SK-N-SH (cell line): Measurements from ENCODE around the gene SNX9. TPM values are rescaled to one million over a fixed set of nuclear protein-coding genes. Genes with fewer than 3 reads are reported as not detected.

Experiments used
- CTCF ChIA-PET: fragments of 300-600, 350-600 bp; formaldehyde crosslinking; extraction: SDS; loops from one replicate; lab custom pipeline; 2021; lab: Yijun Ruan, JAX
- POLR2A ChIA-PET: fragments of 350-600 bp; sonication (Branson Sonifier 250); formaldehyde crosslinking; extraction: SDS; loops from one replicate; lab custom pipeline; 2020; ENCODE audit warnings: antibody characterized with exemption, inconsistent platforms; lab: Yijun Ruan, JAX
- DNase-seq: peaks from one replicate; pipeline ENCODE4 v3.0.0; 2012
- H2AFZ ChIP-seq: fragments of 200-600 bp; sonication (generic); 2 replicates; pipeline ENCODE4 v1.8.1; 2016; ENCODE audit warnings: antibody characterized with exemption, mild to moderate bottlenecking, low read depth
- H3F3A ChIP-seq: fragments of 200-600 bp; sonication (generic); replicated peaks from 2 replicates; pipeline ENCODE3; 2016; ENCODE audit warnings: antibody characterized with exemption, mild to moderate bottlenecking; ENCODE audit not compliant: insufficient read depth
- H3K27ac ChIP-seq, 2 experiments: fragments of 200-500 bp in 1 of 2; fragments of 200-600 bp in 1 of 2; sonication (Bioruptor generic) in 1 of 2; sonication (generic), shearing (Covaris generic) in 1 of 2; 2 replicates each; pipeline versions ENCODE4 v1.5.1 to v1.6.1; 2014 to 2016; ENCODE audit warnings: low read depth in 2 of 2, inconsistent platforms in 1 of 2, low read length in 1 of 2, mild to moderate bottlenecking in 1 of 2, mixed read lengths in 1 of 2
- H3K27me3 ChIP-seq: fragments of 200-600 bp; sonication (generic), shearing (Covaris generic); 2 replicates; pipeline ENCODE4 v1.6.1; 2016; ENCODE audit warnings: mixed run types; ENCODE audit not compliant: insufficient read depth
- H3K36me3 ChIP-seq, 2 experiments: fragments of 200-500 bp in 1 of 2; fragments of 200-600 bp in 1 of 2; sonication (Bioruptor generic) in 1 of 2; sonication (generic) in 1 of 2; replicated peaks in 1 of 2; 2 replicates each; pipeline versions ENCODE3 to v1.5.1; 2014 to 2016; ENCODE audit warnings: low read length in 1 of 2, mild to moderate bottlenecking in 1 of 2; ENCODE audit not compliant: insufficient read depth in 2 of 2, control insufficient read depth in 1 of 2
- H3K4me1 ChIP-seq, 2 experiments: fragments of 200-500 bp in 1 of 2; fragments of 200-600 bp in 1 of 2; sonication (Bioruptor generic) in 1 of 2; sonication (generic), shearing (Covaris generic) in 1 of 2; 2 replicates each; pipeline versions ENCODE4 v1.5.1 to v1.6.1; 2014 to 2016; ENCODE audit warnings: low read depth in 1 of 2, low read length in 1 of 2, mixed run types in 1 of 2; ENCODE audit not compliant: insufficient read depth in 2 of 2, control insufficient read depth in 1 of 2
- H3K4me2 ChIP-seq: fragments of 200-600 bp; sonication (generic), shearing (Covaris generic); 2 replicates; pipeline ENCODE4 v1.6.1; 2017; ENCODE audit warnings: mixed run types
- H3K4me3 ChIP-seq, 2 experiments: fragments of 200-500 bp in 1 of 2; fragments of 200-600 bp in 1 of 2; sonication (Bioruptor generic) in 1 of 2; sonication (generic), shearing (Covaris generic) in 1 of 2; 2 replicates each; pipeline versions ENCODE4 v1.5.1 to v1.8.1; 2014 to 2016; ENCODE audit warnings: low read depth in 2 of 2, inconsistent platforms in 1 of 2, low read length in 1 of 2, mild to moderate bottlenecking in 1 of 2, mixed read lengths in 1 of 2, moderate library complexity in 1 of 2
- H3K79me2 ChIP-seq: fragments of 200-600 bp; sonication (generic); 2 replicates; pipeline ENCODE4 v1.8.1; 2017; ENCODE audit warnings: mild to moderate bottlenecking; ENCODE audit not compliant: insufficient read depth
- H3K9ac ChIP-seq: fragments of 200-600 bp; sonication (generic); 2 replicates; pipeline ENCODE4 v1.6.1; 2017; ENCODE audit warnings: mixed run types
- H3K9me2 ChIP-seq: fragments of 200-600 bp; sonication (generic); 2 replicates; pipeline ENCODE4 v1.6.1; 2017; ENCODE audit warnings: mixed run types
- H3K9me3 ChIP-seq: fragments of 200-600 bp; sonication (generic); 2 replicates; pipeline ENCODE4 v1.6.1; 2017; ENCODE audit warnings: mixed run types, mild to moderate bottlenecking, moderate library complexity
- H4K20me1 ChIP-seq: fragments of 200-600 bp; sonication (generic); 2 replicates; pipeline ENCODE4 v1.6.1; 2017; ENCODE audit warnings: mild to moderate bottlenecking, mixed run types; ENCODE audit not compliant: insufficient read depth
- ELF1 ChIP-seq: IDR thresholded peaks from 2 replicates; pipeline ENCODE4 v1.4.0; 2012
- EP300 ChIP-seq, 2 experiments: IDR thresholded peaks; 2 replicates each; pipeline versions ENCODE4 v1.4.0 to v1.6.1; 2012; ENCODE audit warnings: borderline replicate concordance in 1 of 2, low read depth in 1 of 2, low read length in 1 of 2
- FOXM1 ChIP-seq: IDR thresholded peaks from 2 replicates; pipeline ENCODE4 v1.4.0; 2012; ENCODE audit warnings: low read depth, mild to moderate bottlenecking
- NRF1 ChIP-seq: IDR thresholded peaks from 2 replicates; pipeline ENCODE4 v1.6.1; 2012; ENCODE audit warnings: low read depth, mild to moderate bottlenecking, low read length
- POLR2AphosphoS5 ChIP-seq: IDR thresholded peaks from 2 replicates; pipeline ENCODE4 v1.6.1; 2012; ENCODE audit warnings: low read depth, low read length
- RAD21 ChIP-seq: IDR thresholded peaks from 2 replicates; pipeline ENCODE4 v1.6.1; 2012; ENCODE audit warnings: mild to moderate bottlenecking, low read length
- RCOR1 ChIP-seq: fragments of 150-350 bp; IDR thresholded peaks from 2 replicates; pipeline ENCODE4 v1.6.1; 2017; ENCODE audit warnings: antibody characterized with exemption, low read length
- REST ChIP-seq: IDR thresholded peaks from 2 replicates; pipeline ENCODE4 v1.6.1; 2012; ENCODE audit warnings: mild to moderate bottlenecking, low read depth, low read length, moderate library complexity
- SIN3A ChIP-seq: IDR thresholded peaks from 2 replicates; pipeline ENCODE4 v1.6.1; 2012; ENCODE audit warnings: low read depth, mild to moderate bottlenecking, low read length, moderate library complexity, borderline replicate concordance
- TAF1 ChIP-seq: IDR thresholded peaks from 2 replicates; pipeline ENCODE4 v1.6.1; 2012; ENCODE audit warnings: low read depth, mild to moderate bottlenecking, low read length, moderate library complexity, borderline replicate concordance
- TCF12 ChIP-seq: IDR thresholded peaks from 2 replicates; pipeline ENCODE4 v1.4.0; 2012
- USF1 ChIP-seq: IDR thresholded peaks from 2 replicates; pipeline ENCODE4 v1.4.0; 2012; ENCODE audit warnings: low read depth, borderline replicate concordance
- YY1 ChIP-seq: IDR thresholded peaks from 2 replicates; pipeline ENCODE4 v1.4.0; 2012; ENCODE audit warnings: low read depth, mild to moderate bottlenecking
- ZBTB33 ChIP-seq: IDR thresholded peaks from 2 replicates; pipeline ENCODE4 v1.4.0; 2012; ENCODE audit warnings: low read depth, borderline replicate concordance
- WGBS: methylation state at CpG from one replicate; pipeline ENCODE4 v1.1.6; 2017; ENCODE audit warnings: low lambda C conversion rate; 5-methylcytosine and 5-hydroxymethylcytosine counted together
- polyA plus RNA-seq, 3 experiments: library from polyadenylated mRNA; depleted of rRNA; stranded (reverse); fragments of >200 nt; gene quantifications; 2 replicates each; pipeline ENCODE4 v1.2.3, GENCODE V29; 2012
- TF ChIP-seq, protein P1 (sequence below): IDR thresholded peaks from 2 replicates; pipeline ENCODE4 v1.4.0; 2012; ENCODE audit warnings: low read depth
- TF ChIP-seq, protein P2 (sequence below): fragments of 150-350 bp; IDR thresholded peaks from 2 replicates; pipeline ENCODE4 v1.6.1; 2016; ENCODE audit warnings: mild to moderate bottlenecking, low read depth, low read length

The SNX9 gene
- polyA plus RNA-seq, 1 of the 3 experiments (the other 2 are of a cell fraction): 31.6 TPM

DNA sequence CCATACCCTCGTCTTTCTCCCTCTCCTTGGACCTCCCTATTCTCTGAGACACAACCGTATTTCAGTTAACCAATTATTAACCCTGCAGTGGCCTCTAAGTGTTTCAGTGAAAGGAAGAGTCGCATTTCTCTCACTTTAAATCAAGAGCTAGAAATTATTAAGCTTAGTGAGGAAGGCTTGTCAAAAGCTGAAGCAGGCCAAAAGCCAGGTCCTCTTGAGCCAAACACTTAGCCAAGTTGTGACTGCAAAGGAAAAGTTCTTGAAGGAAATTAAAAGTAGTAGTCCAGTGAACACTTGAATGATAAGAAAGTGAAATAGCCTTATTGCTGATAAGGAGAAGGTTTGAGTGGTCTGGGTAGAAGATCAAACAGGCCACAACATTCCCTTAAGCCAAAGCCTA, 58.3 kb downstream of the SNX9 start:
- no peak overlapping the region for H2AFZ ChIP-seq
- no peak for DNase-seq
- H3K9ac ChIP-seq: no peak overlapping the region
- H3K27ac ChIP-seq: no peak overlapping the region
- no peaks in the 10 kb centered on the region for H3K27me3 ChIP-seq
- H3K4me1 ChIP-seq: no peaks in the 10 kb centered on the region
- CTCF ChIA-PET: no interaction called here
- peaks cover 6% of the 10 kb centered on the region; the same call in 1 of the 2 replicates for H3K79me2 ChIP-seq
- H3F3A ChIP-seq: no peaks in the 10 kb centered on the region
- POLR2A ChIA-PET: no interaction called here
- H3K36me3 ChIP-seq: peaks cover 50 to 54% of the 10 kb centered on the region in 2 experiments
- no peaks in the 10 kb centered on the region for H3K9me3 ChIP-seq
- TF ChIP-seq RCOR1 (no peak), TCF12 (no peak), ELF1 (no peak), ZBTB33 (no peak), TAF1 (no peak), FOXM1 (no peak), RAD21 (no peak), POLR2AphosphoS5 (no peak), EP300 (IDR thresholded peaks at IDR 0.05; ENCODE audit: borderline replicate concordance in 1 of 2, low read depth in 1 of 2, low read length in 1 of 2) (no peak), YY1 (no peak), REST (no peak), SIN3A (no peak), USF1 (no peak), NRF1 (no peak)
- TF ChIP-seq, protein P1, sequence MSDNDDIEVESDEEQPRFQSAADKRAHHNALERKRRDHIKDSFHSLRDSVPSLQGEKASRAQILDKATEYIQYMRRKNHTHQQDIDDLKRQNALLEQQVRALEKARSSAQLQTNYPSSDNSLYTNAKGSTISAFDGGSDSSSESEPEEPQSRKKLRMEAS: no peak
- TF ChIP-seq, protein P2, sequence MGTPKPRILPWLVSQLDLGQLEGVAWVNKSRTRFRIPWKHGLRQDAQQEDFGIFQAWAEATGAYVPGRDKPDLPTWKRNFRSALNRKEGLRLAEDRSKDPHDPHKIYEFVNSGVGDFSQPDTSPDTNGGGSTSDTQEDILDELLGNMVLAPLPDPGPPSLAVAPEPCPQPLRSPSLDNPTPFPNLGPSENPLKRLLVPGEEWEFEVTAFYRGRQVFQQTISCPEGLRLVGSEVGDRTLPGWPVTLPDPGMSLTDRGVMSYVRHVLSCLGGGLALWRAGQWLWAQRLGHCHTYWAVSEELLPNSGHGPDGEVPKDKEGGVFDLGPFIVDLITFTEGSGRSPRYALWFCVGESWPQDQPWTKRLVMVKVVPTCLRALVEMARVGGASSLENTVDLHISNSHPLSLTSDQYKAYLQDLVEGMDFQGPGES: no peak
- H3K4me3 ChIP-seq: no peak overlapping the region
- H4K20me1 ChIP-seq: no peaks in the 10 kb centered on the region
- WGBS: 79% methylated on average over 3 of the region's 3 CpGs
- no peak overlapping the region for H3K4me2 ChIP-seq
- H3K9me2 ChIP-seq: no peaks in the 10 kb centered on the region
